Keratinocyte (primary cell): Measurements from ENCODE around the gene SERPINE2. TPM values are rescaled to one million over a fixed set of nuclear protein-coding genes. Genes with fewer than 3 reads are reported as not detected.

ENCODE experiments used
- DNase-seq: peaks from one replicate; pipeline ENCODE4 v3.0.0-alpha.2; 2011; ENCODE audit warnings: low read depth, missing footprints, low spot score
- FAIRE-seq: peaks from 2 replicates; lab custom pipeline; 2011; peaks lifted over from hg19 to GRCh38; lab: Jason Lieb, UNC
- H2AFZ ChIP-seq: 2 replicates; pipeline ENCODE4 v1.6.0; 2012; ENCODE audit warnings: low read length, control low read depth, inconsistent platforms; ENCODE audit not compliant: control insufficient read depth
- H3K27ac ChIP-seq: 2 replicates; pipeline ENCODE4 v1.5.1; 2011; ENCODE audit warnings: low read length; ENCODE audit not compliant: control insufficient read depth, insufficient read depth
- H3K27me3 ChIP-seq: 3 replicates; pipeline ENCODE4 v1.6.0; 2011; ENCODE audit warnings: low read length; ENCODE audit not compliant: control insufficient read depth, insufficient read depth; ENCODE audit errors: extremely low read depth
- H3K36me3 ChIP-seq, 2 experiments: 2 replicates in 1 of 2; 3 replicates in 1 of 2; pipeline ENCODE4 v1.5.1; 2011; ENCODE audit warnings: low read length in 2 of 2, mild to moderate bottlenecking in 1 of 2; ENCODE audit not compliant: control insufficient read depth in 2 of 2, insufficient read depth in 2 of 2; ENCODE audit errors: extremely low read depth in 1 of 2
- H3K4me1 ChIP-seq: 3 replicates; pipeline ENCODE4 v1.5.1; 2011; ENCODE audit warnings: low read length; ENCODE audit not compliant: control insufficient read depth, insufficient read depth; ENCODE audit errors: extremely low read depth
- H3K4me2 ChIP-seq: 3 replicates; pipeline ENCODE4 v1.6.0; 2011; ENCODE audit warnings: low read depth, low read length; ENCODE audit not compliant: control insufficient read depth, insufficient read depth; ENCODE audit errors: extremely low read depth
- H3K4me3 ChIP-seq, 3 experiments: fragments of 200-600 bp in 1 of 3; sonication (generic) in 1 of 3; 2 replicates in 2 of 3; 3 replicates in 1 of 3; pipeline ENCODE4 v1.5.1; 2011 to 2016; ENCODE audit warnings: low read length in 3 of 3, mild to moderate bottlenecking in 3 of 3, control low read depth in 2 of 3, inconsistent platforms in 1 of 3, low read depth in 1 of 3, mixed read lengths in 1 of 3, mixed run types in 1 of 3, moderate library complexity in 1 of 3; ENCODE audit not compliant: control insufficient read depth in 2 of 3, insufficient read depth in 2 of 3; ENCODE audit errors: extremely low read depth in 1 of 3
- H3K79me2 ChIP-seq: 2 replicates; pipeline ENCODE4 v1.6.0; 2012; ENCODE audit warnings: low read length; ENCODE audit not compliant: control insufficient read depth, insufficient read depth
- H3K9ac ChIP-seq: 3 replicates; pipeline ENCODE4 v1.6.0; 2011; ENCODE audit warnings: low read length; ENCODE audit not compliant: control insufficient read depth, insufficient read depth; ENCODE audit errors: extremely low read depth
- H3K9me1 ChIP-seq: 3 replicates; pipeline ENCODE4 v1.6.0; 2011; ENCODE audit warnings: low read length; ENCODE audit not compliant: control insufficient read depth, insufficient read depth; ENCODE audit errors: extremely low read depth
- H3K9me3 ChIP-seq: 2 replicates; pipeline ENCODE4 v1.5.1; 2012; ENCODE audit warnings: low read depth, low read length; ENCODE audit not compliant: control insufficient read depth
- H4K20me1 ChIP-seq: 3 replicates; pipeline ENCODE4 v1.6.0; 2011; ENCODE audit warnings: low read length; ENCODE audit not compliant: control insufficient read depth, insufficient read depth; ENCODE audit errors: extremely low read depth
- EZH2 ChIP-seq: IDR thresholded peaks from one replicate; pipeline ENCODE4 v1.6.1; 2012; ENCODE audit warnings: inconsistent platforms, mild to moderate bottlenecking, low read length, moderate library complexity
- dilution Hi-C: fragments of 300-500 bp; cut with MboI; formaldehyde crosslinking; loops from one replicate; pipeline ENCODE4 v1.7.0; 2020; ENCODE audit warnings: low sequenced_read_pairs; ENCODE audit not compliant: extremely low pct_ligation_motif_present
- polyA plus RNA-seq, 5 experiments: library from polyadenylated mRNA; depleted of rRNA in 3 of 5; stranded (reverse) in 3 of 5; stranded (forward) in 1 of 5; unstranded in 1 of 5; fragments of >200 nt; gene quantifications; 1 replicate in 1 of 5; 2 replicates in 3 of 5; 3 replicates in 1 of 5; pipeline versions ENCODE4 v1.2.1 to v1.2.3, GENCODE V29; 2011 to 2012; ENCODE audit warnings: missing spikeins in 2 of 5, low read depth in 1 of 5, low replicate concordance in 1 of 5
- TF ChIP-seq, protein P1 (sequence below), 3 experiments: IDR thresholded peaks in 1 of 3; conservative IDR thresholded peaks in 1 of 3; optimal IDR thresholded peaks in 1 of 3; 2 replicates in 2 of 3; 3 replicates in 1 of 3; pipeline versions ENCODE3 to v1.5.1; 2011; ENCODE audit warnings: low read length in 3 of 3, mild to moderate bottlenecking in 3 of 3, moderate library complexity in 2 of 3, control low read depth in 1 of 3, inconsistent platforms in 1 of 3; ENCODE audit not compliant: insufficient read depth in 2 of 3; ENCODE audit errors: extremely low read depth in 1 of 3

SERPINE2 gene
- polyA plus RNA-seq, 1 donor (not counting 4 experiments of a cell fraction or from before 2014, with no cell fraction given), result 306 TPM

- Histone ChIP-seq H3K36me3 (peaks cover 32 to 40% of the 10 kb centered on the region in 2 experiments), H2AFZ (no peak overlapping the region), H3K4me3 (no peak overlapping the region), H4K20me1 (no peaks in the 10 kb centered on the region), H3K79me2 (no peaks in the 10 kb centered on the region), H3K4me1 (no peaks in the 10 kb centered on the region), H3K4me2 (no peak overlapping the region), H3K27me3 (no peaks in the 10 kb centered on the region), H3K9ac (no peak overlapping the region), H3K9me3 (no peaks in the 10 kb centered on the region), H3K9me1 (no peaks in the 10 kb centered on the region), H3K27ac (no peak overlapping the region)
- FAIRE-seq, result no peak
- TF ChIP-seq EZH2, result no peak
- TF ChIP-seq, protein P1, sequence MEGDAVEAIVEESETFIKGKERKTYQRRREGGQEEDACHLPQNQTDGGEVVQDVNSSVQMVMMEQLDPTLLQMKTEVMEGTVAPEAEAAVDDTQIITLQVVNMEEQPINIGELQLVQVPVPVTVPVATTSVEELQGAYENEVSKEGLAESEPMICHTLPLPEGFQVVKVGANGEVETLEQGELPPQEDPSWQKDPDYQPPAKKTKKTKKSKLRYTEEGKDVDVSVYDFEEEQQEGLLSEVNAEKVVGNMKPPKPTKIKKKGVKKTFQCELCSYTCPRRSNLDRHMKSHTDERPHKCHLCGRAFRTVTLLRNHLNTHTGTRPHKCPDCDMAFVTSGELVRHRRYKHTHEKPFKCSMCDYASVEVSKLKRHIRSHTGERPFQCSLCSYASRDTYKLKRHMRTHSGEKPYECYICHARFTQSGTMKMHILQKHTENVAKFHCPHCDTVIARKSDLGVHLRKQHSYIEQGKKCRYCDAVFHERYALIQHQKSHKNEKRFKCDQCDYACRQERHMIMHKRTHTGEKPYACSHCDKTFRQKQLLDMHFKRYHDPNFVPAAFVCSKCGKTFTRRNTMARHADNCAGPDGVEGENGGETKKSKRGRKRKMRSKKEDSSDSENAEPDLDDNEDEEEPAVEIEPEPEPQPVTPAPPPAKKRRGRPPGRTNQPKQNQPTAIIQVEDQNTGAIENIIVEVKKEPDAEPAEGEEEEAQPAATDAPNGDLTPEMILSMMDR (optimal IDR thresholded peaks at IDR 0.05 in 1 of 3, IDR thresholded peaks at IDR 0.05 in 1 of 3, conservative IDR thresholded peaks at IDR 0.05 in 1 of 3; ENCODE audit: extremely low read depth in 1 of 3, insufficient read depth in 2 of 3, low read length in 3 of 3), result peak in 1 of 3 experiments; percentile 23
- DNase-seq, result no peak
- dilution Hi-C loops, result loop anchor here (25.0 kb wide), 1 partner anchor 298 kb away; no protein-coding TSS in a partner anchor
Observed at GRCh38 chr2:223989206-223989855, 49.8 kb downstream of the SERPINE2 start.

GRCh38 chr2:223981241-223981640 lies 57.8 kb downstream of the SERPINE2 start:
- no peak overlapping the region for H3K9ac ChIP-seq
- no peak overlapping the region for H3K4me3 ChIP-seq
- DNase-seq (no peak), FAIRE-seq (no peak)
- H3K27me3 ChIP-seq, result no peaks in the 10 kb centered on the region
- no peak for TF ChIP-seq EZH2
- TF ChIP-seq, protein P1 (optimal IDR thresholded peaks at IDR 0.05 in 1 of 3, IDR thresholded peaks at IDR 0.05 in 1 of 3, conservative IDR thresholded peaks at IDR 0.05 in 1 of 3; ENCODE audit: extremely low read depth in 1 of 3, insufficient read depth in 2 of 3, low read length in 3 of 3), result no peak
- no peaks in the 10 kb centered on the region for H4K20me1 ChIP-seq
- no peak overlapping the region for H3K27ac ChIP-seq
- no peaks in the 10 kb centered on the region for H3K9me1 ChIP-seq
- no peaks in the 10 kb centered on the region for H3K79me2 ChIP-seq
- H3K9me3 ChIP-seq, result no peaks in the 10 kb centered on the region
- dilution Hi-C loops, result loop anchor here (25.0 kb wide), 1 partner anchor 306 kb away; no protein-coding TSS in a partner anchor
- no peak overlapping the region for H3K4me2 ChIP-seq
- peaks cover 8% of the 10 kb centered on the region for H3K4me1 ChIP-seq
- no peak overlapping the region for H2AFZ ChIP-seq
- peaks cover 32 to 65% of the 10 kb centered on the region in 2 experiments for H3K36me3 ChIP-seq
